Activated CD4-positive, alpha-beta T cell treated with anti-CD3 and anti-CD28 coated beads, Interleukin-2, amount 50 U/mL, for 48 hours (primary cell): ENCODE measurements around the gene CYB5R3.
"Not testable (repeated sequence)": the region's sequence is repeated elsewhere in the genome, so short reads cannot be mapped to it uniquely, and the experiment has no call there.

Experiments
- DNase-seq, 2 experiments: peaks; one replicate each; pipeline ENCODE4 v3.0.0-alpha.2; 2020

Gene CYB5R3

DNA sequence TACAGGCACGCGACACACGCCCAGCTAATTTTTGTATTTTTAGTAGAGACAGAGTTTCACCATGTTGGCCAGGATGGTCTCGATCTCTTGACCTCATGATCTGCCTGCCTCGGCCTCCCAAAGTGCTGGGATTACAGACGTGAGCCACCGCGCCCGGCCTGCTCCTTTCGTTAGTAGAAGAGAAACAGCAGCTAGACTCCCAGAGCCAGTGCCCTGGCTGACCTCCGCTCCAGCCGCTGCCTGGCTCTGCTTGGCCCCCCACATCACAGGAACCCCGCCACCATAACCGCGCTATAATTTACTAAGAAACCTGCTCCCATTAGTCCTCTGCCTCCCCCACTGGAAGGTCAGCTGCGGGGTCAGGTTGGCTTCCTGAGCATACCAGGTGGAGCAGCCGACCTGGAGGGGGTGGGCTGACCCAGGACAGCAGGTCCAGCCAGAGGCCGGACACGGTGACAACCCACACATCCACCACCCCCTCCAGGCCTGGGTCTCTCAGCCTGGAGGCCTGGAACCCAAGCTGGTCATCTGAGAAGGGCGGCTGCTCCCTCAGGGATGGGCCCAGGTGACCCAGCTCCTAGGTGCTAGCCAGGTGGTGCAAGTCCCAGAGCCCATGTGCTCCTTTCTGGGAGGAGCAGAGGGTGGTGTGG lies 27.0 kb downstream of the CYB5R3 start:
- DNase-seq = no peak

DNA sequence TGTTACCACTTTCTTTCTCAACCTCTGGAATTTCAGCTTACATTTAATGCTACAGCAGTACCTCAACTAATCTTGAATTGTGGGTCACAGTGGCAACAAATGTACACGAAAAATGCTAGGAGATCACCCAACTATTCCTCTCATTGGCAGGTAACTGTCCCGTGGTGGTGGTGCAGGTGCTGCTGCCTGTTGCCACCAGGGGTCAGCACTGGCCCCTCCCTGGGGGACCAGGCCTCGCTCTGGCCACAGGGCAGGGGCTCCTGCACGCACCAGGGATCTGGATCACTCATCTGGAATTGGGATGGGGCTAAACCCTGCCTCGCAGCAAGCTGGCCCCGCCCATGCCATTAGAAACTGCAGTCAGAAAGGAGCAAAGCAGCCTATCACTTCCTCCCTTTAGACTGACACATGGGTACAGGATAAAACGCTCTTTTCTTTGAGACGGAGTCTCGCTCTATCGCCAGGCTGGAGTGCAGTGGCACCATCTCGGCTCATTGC lies 27.6 kb downstream of the CYB5R3 start:
- DNase-seq = peak; percentile 64 to 70

DNA sequence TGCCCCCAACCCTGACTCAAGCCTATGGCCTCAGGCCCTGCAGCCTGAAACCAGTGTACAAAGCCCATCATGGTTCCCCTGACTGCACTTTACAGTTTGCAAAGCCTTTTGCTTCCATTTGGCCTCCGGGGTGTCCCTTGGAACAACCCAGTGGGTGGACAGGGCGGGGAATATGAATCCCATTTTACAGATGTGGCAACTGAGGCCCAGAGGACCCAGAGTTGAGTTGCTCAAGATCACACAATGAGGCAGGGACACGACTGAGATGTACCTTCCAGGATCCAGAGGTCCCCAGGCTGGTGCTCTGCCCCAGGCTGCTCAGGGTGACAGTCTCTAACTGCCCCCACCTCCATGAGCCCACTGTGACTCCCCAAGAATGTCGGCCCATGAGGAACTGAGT lies 29.1 kb downstream of the CYB5R3 start:
- no peak for DNase-seq

DNA sequence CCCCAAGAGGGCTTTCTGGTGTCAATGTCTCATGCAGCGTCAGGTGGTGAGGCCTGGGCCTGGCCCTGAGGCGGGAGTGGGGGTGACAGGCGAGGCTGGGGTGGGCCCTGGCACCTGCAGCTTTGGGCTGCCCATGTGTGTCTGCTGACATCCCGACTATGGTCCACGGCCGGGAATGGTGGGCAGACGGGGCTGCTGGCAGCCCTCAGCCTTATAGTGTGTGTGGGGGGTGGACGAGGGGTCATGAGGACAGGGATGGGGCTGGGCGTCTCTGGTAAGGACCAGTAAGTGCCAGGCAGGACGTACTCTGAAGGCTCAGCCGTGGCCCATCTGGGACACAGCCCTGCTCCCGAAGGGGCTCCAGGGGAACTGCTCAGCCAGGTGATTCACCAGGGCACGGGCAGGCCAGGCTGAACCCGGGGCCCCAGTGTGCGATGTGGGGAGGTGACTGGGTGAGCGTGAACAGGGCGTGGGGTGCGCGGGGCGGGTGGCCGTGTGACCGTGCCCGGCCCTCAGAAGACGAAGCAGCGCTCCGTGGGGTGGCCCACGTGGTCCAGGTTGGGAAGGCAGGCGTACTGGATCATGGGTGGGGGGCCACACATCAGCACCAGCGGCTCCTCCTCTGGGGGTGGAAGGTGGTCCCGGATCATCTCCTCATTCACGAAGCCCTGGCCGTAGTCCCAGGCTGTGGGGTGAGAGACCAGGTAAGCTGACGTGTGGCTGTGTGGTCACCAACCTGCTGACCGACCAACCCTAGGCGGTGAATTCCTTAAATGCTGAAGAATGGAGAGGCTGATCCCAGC lies 29.7 kb downstream of the CYB5R3 start:
- no peak for DNase-seq

DNA sequence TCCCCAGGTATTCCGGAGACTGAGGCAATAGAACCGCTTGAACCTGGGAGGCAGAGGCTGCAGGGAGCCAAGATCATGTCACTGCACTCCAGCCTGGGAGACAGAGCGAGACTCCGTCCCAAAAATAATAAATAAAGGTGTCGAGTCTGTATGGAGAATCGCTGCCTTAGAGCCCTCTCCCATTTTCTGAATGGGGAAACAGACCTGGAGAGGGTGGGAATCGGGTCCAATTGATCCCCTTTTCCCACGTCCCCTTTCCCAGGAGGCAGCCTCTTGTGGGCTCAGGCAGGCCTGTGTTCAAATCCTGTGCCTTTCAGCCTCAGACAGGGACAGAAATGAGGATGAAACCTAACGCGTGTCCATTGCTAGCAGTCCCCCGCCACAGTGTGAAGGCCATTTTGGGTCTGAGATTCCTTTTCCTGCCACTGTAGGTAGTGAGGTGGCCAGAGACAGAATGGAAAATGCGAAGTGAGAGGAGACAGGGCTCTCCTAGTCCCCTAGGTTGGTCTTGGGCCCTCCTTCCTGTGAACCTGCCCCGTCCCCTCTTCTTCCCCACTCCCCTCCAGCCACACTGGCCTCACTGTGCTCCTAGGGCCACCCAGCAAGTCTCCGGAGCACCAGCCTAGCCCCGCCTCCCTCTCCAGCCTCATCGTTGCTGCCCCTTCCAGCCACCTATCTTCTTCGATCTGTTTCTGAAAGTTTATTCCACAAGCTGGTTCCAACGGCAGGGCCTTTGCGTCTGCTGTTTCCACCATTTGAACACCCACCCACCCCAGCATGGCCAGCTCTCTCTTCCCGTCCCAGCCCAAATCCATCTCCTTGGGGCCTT lies 31.8 kb downstream of the CYB5R3 start:
- DNase-seq = no peak

DNA sequence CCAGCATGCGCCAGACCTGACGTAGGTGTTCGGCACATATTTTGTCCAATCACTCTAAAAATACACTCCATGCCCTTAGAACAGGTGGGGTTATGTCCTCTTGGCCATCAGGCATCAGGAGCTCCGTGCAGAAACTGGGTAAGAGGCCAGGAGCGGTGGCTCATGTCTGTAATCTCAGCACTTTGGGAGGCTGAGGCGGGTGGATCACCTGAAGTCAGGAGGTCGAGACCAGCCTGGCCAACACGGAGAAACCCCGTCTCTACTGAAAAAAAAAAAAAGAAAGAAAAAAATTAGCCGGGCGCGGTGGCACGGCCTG lies 33.4 kb downstream of the CYB5R3 start:
- DNase-seq = not testable (repeated sequence)

DNA sequence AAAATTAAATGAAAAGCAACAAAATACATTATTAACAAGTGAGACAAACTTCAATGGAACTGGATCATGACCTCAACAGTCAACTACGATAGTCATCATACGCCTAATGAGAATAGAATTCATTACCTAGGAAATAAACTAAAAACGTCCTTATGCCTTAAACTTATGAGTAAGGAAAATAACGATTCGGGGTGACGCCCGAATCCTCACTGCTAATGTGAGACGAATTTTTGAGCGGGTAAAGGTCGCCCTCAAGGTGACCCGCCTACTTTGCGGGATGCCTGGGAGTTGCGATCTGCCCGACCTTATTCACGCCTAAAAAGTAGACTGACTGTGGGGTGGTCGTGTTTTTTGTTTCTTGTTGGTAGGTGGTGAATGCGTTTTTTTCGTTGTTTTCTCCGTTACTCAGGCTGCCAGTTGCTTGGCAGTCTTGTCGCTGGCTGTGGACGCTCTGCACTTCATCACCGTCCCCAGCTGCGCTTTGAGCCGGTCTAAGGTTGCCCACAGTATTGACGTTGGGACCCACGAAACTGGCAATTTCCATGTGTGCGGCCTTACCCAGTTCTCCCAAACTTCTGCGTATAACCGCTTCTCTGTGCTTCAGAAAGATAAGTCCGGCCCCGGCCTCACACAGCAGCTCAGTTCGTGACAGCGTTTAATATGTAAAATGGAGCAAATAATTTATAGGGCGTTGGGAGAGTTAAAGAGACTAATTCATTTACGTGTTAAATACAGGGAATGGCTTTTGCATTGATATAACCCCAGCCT lies 33.9 kb downstream of the CYB5R3 start:
- DNase-seq = peak; percentile 87 to 91

DNA sequence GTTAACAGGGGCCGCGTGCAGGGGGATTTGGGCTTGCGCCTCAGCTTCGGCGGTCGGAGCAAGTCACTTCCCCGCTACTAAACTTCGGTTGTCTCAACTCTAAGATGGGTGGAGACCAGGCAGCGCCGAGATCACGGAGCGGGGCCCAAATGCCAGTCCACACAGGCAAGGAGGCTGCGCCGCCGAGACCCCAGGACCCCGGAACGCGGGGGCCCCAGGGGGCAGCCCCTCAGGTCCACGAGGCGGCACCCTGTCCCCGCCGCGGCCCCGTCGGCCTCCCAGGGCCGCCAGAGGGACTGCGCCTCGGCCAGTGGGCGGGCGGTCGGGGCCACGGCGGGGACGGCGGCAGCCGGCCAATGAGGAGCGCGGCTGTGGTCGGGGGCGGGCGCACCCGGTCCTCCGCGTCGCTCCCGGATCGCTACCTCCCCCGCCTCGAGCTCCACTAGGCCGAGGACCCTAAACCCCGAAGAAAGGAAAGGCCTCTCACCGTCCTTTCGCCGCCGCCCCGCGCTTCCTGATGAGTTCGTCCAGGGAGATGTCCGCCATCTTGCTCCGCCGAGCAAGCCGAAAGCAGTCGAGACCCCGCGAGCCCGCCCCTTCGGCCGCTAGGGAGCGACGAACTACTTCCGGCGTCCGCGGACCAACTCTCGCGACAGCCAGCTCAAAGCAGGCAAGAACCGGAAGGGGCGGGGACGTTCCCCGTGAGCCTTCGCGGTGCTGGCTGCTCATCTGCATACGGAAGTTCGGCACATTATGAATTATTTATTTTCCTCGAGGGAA lies 34.7 kb downstream of the CYB5R3 start, which contains the start of gene POLDIP3:
TSS of gene POLDIP3 (minus strand) at position 572 of the 780 bp plus-strand sequence. CDS start at position 546, 26 bp downstream.
- DNase-seq = peak; percentile 98 to 99

DNA sequence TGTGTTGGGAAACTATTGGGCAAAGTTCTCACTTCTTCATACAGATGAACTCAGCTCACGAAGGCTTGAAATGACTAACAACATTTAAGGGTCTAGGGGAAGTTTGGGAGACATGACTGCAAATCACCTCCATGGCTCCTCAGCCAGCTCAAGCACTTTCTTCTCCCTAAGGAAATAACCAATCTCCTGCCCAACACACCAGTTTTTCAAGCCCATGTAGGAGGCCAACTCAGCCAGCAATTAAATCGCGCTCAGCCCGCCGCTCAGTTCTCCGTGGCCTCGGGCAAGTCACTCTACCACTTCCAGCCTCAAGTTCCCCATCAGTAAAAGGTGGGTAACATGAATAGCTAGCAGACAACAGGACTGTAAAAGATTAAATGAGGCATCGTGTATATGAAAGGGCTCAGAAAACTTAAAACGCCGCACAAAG lies 35.3 kb downstream of the CYB5R3 start:
- DNase-seq = no peak

DNA sequence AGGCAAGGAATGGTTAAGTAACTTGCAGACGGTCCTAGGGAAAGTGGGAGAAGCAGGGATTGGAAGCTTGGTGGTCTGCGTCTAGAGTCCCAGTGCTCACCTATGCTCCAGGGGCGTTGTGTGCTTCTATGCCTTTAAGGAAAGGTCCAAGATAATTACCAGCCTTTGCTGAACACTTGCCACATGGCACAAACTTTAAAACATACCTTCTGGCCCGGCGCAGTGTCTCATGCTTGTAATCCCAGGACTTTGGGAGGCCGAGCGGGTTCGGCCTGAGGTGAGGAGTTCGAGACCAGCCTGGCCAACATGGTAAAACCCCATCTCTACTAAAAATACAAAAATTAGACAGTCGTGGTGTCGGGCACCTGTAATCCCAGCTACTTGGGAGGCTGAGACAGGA lies 36.9 kb downstream of the CYB5R3 start:
- DNase-seq = no peak

DNA sequence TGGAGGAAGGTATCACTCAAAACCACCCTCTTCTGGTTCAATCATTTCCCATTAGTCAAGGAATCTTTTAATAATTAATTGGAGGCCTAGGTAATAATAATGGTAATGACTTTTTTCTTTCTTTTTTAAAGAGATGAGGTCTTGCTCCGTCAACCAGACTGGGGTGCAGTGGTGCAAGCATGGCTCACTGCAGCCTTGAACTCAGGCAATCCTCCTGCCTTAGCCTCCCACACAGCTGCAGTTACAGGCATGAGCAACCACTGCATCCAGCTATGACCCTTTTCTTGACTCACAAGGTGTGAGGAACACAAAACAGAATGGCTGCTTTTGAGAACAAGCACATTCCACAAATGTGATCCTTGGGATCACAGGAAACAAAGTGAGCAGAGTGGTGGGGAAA lies 38.1 kb downstream of the CYB5R3 start:
- DNase-seq = no peak

DNA sequence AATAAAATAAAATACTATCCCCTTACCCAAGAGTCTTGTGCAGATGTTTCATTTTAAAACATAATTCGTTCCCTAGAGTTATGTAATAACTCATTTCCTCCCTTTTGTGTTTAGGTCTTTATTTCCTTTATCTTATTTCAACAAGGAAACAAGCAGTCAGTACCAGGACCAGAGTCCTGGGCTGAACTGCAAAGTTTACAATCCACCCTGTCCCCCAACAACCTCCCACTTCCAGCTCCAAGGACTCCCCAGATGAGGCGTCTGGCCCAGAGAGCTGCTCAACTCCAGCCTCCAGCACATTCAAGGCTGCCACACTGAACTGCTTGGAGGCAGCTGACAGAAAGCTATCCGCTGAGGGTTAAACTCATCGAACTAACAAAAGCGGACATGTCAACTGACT lies 39.0 kb downstream of the CYB5R3 start:
- DNase-seq = no peak

DNA sequence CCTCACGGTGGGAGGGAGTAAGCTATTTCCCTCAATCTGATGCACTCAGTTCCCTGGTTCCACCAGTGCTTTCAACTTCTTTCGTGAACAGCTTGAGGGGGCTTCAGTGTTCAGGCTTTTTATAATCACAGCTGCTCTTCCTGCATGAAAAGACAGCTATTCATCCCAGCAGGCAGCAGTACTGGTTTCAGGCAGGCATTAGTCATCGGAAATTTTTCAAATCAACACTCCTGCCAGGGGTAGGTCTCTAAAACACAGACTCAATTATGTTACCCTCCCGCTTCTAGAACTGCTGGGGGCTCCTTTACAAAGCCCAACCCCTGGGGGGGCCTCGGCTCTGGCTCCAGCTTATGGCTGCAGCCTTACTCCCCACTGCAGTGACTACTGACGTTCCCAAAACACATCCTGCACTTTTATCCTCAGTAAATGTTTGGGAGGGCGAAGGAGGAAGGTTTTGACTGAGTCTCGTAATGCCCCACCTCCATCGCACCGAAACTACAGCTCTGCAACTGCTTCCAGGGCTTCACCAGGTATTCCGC lies 40.3 kb downstream of the CYB5R3 start:
- DNase-seq = no peak

DNA sequence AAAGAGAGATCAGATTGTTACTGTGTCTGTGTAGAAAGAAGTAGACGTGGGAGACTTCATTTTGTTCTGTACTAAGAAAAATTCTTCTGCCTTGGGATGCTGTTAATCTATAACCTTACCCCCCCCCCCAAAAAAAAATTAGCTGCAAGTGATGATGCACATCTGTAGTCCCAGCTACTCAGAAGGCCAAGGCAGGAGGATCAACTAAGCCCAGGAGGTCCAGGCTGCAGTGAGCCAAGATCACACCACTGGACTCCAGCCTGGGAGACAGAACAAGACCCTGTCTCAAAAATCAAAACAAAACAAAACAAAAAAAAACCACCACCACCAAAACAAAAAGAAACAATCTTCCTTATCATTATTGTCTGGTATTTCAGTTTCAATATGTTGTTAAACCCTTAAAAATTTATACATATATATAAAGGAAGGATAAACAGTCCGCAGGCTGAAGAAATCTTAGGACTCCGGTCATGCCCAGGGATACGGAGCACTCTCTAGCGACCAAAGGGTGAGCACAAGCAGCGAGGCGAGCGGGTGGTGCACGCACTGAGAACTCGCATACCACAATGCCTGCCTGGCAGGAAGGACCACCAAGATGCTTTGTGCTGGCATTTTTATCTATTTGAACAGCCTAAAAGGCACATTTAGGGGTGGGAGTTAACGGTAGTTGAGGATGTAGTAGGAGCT lies 40.9 kb downstream of the CYB5R3 start:
- no peak for DNase-seq

DNA sequence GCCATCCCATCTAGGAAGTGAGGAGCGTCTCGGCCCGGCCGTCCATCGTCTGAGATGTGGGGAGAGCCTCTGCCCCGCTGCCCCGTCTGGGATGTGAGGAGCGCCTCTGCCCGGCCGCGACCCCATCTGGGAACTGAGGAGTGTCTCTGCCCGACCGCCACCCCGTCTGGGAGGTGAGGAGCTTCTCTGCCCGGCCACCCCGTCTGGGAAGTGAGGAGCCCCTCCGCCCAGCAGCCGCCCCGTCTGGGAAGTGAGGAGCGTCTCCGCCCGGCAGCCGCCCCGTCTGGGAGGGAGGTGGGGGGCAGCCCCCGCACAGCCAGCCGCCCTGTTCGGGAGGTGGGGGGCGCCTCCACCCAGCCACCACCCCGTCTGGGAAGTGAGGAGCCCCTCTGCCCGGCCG lies 41.6 kb downstream of the CYB5R3 start:
- not testable (repeated sequence) for DNase-seq

DNA sequence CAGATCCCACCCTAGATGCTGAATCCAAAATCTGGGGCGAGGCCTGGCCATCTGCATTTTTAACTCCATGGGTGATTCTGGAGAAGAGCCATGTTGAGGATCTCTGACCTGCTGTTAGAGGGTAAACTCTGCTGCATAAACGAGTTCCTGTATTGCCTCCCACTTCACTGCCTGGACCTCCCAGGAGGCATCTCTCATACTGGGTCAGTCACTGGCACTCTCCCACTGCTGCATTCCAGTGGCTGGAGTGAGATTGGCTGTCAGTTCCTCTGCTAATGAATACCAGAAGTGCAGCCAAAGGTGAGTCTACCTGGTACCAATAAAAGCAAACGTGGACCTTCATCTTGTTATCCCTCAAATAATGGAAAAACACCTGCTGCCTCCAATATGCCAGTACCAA lies 44.8 kb downstream of the CYB5R3 start:
- no peak for DNase-seq

DNA sequence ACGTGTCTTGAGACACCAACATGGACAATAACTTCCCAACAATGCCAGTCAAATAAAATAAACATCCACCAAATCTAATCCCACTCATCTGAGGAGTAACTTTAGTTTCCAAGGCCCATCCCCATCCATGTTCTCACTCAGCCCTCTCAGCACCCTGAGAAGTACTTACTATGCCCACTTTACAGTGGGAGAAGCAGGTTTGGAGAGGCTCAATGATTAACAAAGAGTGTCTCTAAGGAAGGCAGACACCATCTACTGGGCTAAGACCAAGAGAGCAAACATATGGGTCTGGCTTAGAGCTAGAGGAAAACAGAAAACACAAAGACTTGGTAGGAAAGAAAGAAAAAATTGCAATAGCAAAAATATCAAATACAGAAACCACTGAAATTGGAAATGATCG lies 45.8 kb downstream of the CYB5R3 start:
- DNase-seq = no peak

DNA sequence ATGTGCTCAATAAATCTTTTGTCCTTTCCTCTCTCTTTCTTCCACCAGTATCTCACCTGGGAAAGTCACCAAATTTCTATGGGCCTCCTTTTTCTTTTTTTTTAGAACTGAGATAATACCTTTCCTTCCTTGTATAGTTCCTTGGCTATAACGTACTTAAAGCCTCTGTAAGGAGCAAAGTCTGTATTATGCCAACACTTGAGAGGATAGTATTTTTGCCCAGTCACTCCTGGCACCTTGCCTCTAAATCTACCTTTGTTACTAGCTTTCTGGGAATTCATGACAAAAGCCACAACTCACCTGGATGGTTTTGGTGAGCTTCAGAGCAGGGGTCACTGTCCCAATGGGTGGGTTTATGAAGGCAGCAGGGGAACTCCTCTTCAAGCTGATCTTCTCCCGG lies 46.7 kb downstream of the CYB5R3 start:
- DNase-seq = no peak

DNA sequence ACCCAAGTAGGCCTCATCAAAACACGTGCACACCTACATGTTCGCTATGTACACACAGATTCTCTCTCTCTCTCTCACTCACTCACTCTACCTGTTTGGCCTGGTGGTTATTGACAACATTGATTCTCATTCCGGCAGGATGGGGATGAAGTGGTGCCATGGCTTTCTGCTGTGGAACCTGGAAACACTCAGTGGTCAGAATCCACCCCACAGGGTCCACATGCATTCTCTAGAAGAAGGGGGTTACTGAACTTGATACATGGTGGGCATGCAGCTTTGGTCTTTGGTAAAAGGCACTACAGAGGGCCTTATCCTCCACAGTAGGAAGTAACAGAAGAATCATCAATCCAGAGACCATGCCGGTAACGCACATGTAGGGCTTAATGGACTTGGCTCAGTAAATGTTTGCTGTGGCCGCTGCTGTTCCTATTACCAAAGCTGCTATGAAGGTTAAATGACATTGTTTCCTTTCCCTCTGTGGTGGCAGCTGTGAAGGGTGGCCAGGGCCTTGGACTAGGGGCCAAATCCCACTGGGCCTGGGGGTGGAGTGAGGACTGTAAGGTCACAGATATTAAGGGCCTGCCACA lies 47.2 kb downstream of the CYB5R3 start:
- DNase-seq = no peak

DNA sequence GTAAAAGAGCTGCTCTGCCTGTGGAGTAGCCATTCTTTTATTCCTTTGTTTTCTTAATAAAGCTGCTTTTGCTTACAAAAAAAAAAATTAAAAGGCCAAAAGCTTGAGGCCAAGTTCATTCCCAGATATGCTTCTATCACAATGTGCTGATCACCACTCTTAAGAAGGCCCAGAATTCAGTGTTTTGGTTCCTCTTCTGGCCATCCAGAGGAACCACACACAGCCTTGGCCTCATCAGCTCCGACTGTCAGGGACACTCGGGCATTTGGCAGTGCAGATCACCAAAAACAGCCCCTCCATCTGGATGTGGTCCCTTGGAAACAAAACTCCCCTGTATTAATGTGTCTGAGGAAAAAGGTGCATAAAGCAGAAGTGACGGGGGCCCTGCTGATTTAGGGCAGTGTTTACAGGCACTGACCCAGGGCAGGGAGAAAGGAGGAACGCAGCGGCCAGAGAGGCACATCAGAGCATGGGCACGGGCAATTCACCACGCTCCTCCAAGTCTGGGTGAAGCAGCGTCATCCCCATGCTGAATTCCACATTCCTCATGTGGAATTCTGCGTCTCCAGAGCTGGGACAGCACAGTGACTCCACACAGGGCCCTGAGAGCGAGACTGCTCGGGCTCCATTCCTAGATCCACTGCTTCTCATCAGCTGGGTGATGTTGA lies 52.2 kb downstream of the CYB5R3 start:
- no peak for DNase-seq
